Fibroblast of lung (primary cell): ENCODE results near the gene ARX. TPM values are rescaled to one million over a fixed set of nuclear protein-coding genes. Genes with fewer than 3 reads are reported as not detected.

Source experiments
- DNase-seq, 2 donors: peaks; one replicate each; pipeline versions ENCODE4 v3.0.0 to v3.0.0-alpha.2; 2010; ENCODE audit warnings: low read depth in 2 of 2
- H2AFZ ChIP-seq: 2 replicates; pipeline ENCODE4 v1.5.1; 2012; ENCODE audit warnings: low read length, control low read depth, inconsistent platforms
- H3K27ac ChIP-seq: 2 replicates; pipeline ENCODE4 v1.5.1; 2011; ENCODE audit warnings: low read length, control low read depth; ENCODE audit not compliant: insufficient read depth
- H3K27me3 ChIP-seq: 2 replicates; pipeline ENCODE4 v1.5.1; 2011; ENCODE audit warnings: mild to moderate bottlenecking, low read length; ENCODE audit not compliant: control insufficient read depth, insufficient read depth
- H3K36me3 ChIP-seq: 2 replicates; pipeline ENCODE4 v1.5.1; 2011; ENCODE audit warnings: low read length; ENCODE audit not compliant: control insufficient read depth, insufficient read depth
- H3K4me1 ChIP-seq: 2 replicates; pipeline ENCODE4 v1.5.1; 2011; ENCODE audit warnings: low read length; ENCODE audit not compliant: control insufficient read depth, insufficient read depth; ENCODE audit errors: extremely low read depth
- H3K4me2 ChIP-seq: 2 replicates; pipeline ENCODE4 v1.5.1; 2011; ENCODE audit warnings: low read length, control low read depth; ENCODE audit not compliant: insufficient read depth; ENCODE audit errors: extremely low read depth
- H3K4me3 ChIP-seq, 4 experiments: fragments of 200-600 bp in 1 of 4; sonication (generic) in 1 of 4; replicated peaks in 1 of 4; 2 replicates each; pipeline ENCODE4 v1.5.1; 2011 to 2016; ENCODE audit warnings: low read length in 4 of 4, low read depth in 3 of 4, mild to moderate bottlenecking in 3 of 4, control low read depth in 2 of 4, inconsistent platforms in 1 of 4, mixed read lengths in 1 of 4; ENCODE audit not compliant: insufficient read depth in 1 of 4; ENCODE audit errors: control extremely low read depth in 1 of 4
- H3K79me2 ChIP-seq: 2 replicates; pipeline ENCODE4 v1.5.1; 2012; ENCODE audit warnings: mild to moderate bottlenecking, low read length, inconsistent platforms; ENCODE audit not compliant: control insufficient read depth, insufficient read depth
- H3K9ac ChIP-seq: 2 replicates; pipeline ENCODE4 v1.5.1; 2011; ENCODE audit warnings: mild to moderate bottlenecking, low read length, control low read depth; ENCODE audit not compliant: insufficient read depth
- H3K9me3 ChIP-seq: 2 replicates; pipeline ENCODE4 v1.5.1; 2012; ENCODE audit warnings: low read depth, low read length; ENCODE audit not compliant: control insufficient read depth, insufficient read depth
- H4K20me1 ChIP-seq: 2 replicates; pipeline ENCODE4 v1.5.1; 2011; ENCODE audit warnings: low read length; ENCODE audit not compliant: control insufficient read depth, insufficient read depth; ENCODE audit errors: extremely low read depth
- EZH2 ChIP-seq: IDR thresholded peaks from 2 replicates; pipeline ENCODE4 v1.5.1; 2012; ENCODE audit warnings: low read length, control low read depth, mild to moderate bottlenecking; ENCODE audit errors: missing control alignments
- polyA plus RNA-seq, 2 donors: library from polyadenylated mRNA; depleted of rRNA in 1 of 2; stranded (reverse) in 1 of 2; unstranded in 1 of 2; fragments of >200 nt; gene quantifications; 2 replicates each; pipeline ENCODE4 v1.2.1, GENCODE V29; 2011 to 2012; ENCODE audit warnings: missing spikeins in 1 of 2
- total RNA-seq: library from RNA; depleted of rRNA; stranded (reverse); fragments of >200 nt; gene quantifications from 2 replicates; pipeline ENCODE4 v1.2.1, GENCODE V29; 2014
- TF ChIP-seq, protein P1 (sequence below), 2 donors: IDR thresholded peaks in 1 of 2; conservative IDR thresholded peaks in 1 of 2; 1 replicate in 1 of 2; 2 replicates in 1 of 2; pipeline ENCODE4 v1.5.1; 2011 to 2012; ENCODE audit warnings: low read length in 2 of 2, control low read depth in 1 of 2, inconsistent platforms in 1 of 2, low read depth in 1 of 2, mild to moderate bottlenecking in 1 of 2

Gene ARX
- total and polyA plus RNA-seq, 2 donors (not counting 1 experiment from before 2014, with no cell fraction given) = not detected

DNA sequence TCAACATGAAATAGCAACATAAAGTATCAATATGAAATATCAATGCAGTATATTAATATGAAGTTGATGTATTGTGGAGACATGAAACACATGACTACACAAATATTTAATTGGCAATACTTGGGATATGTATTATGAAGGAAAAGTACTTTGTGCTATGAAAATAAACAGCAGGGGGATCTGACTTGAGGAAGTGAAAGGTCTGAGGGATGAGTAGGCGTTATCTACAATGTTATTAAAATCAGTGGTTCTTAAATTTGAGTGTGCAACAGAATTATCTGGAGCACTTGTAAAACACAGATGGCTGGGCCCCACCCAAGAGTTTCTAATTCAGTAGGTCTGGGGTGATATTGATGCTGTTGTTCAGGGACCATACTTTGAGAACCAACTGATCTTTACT, 27.4 kb upstream of the ARX start:
- Histone ChIP-seq H3K4me1 (no peaks in the 10 kb centered on the region), H3K9me3 (no peaks in the 10 kb centered on the region), H3K9ac (no peak overlapping the region), H4K20me1 (no peaks in the 10 kb centered on the region), H3K4me2 (no peak overlapping the region), H3K27ac (no peak overlapping the region), H3K36me3 (no peaks in the 10 kb centered on the region), H2AFZ (no peak overlapping the region), H3K79me2 (no peaks in the 10 kb centered on the region), H3K27me3 (no peaks in the 10 kb centered on the region), H3K4me3 (no peak overlapping the region)
- DNase-seq = no peak
- TF ChIP-seq, protein P1, sequence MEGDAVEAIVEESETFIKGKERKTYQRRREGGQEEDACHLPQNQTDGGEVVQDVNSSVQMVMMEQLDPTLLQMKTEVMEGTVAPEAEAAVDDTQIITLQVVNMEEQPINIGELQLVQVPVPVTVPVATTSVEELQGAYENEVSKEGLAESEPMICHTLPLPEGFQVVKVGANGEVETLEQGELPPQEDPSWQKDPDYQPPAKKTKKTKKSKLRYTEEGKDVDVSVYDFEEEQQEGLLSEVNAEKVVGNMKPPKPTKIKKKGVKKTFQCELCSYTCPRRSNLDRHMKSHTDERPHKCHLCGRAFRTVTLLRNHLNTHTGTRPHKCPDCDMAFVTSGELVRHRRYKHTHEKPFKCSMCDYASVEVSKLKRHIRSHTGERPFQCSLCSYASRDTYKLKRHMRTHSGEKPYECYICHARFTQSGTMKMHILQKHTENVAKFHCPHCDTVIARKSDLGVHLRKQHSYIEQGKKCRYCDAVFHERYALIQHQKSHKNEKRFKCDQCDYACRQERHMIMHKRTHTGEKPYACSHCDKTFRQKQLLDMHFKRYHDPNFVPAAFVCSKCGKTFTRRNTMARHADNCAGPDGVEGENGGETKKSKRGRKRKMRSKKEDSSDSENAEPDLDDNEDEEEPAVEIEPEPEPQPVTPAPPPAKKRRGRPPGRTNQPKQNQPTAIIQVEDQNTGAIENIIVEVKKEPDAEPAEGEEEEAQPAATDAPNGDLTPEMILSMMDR (conservative IDR thresholded peaks at IDR 0.05 in 1 of 2, IDR thresholded peaks at IDR 0.05 in 1 of 2; ENCODE audit: low read depth in 1 of 2, low read length in 2 of 2) = no peak
- no peak for TF ChIP-seq EZH2

DNA sequence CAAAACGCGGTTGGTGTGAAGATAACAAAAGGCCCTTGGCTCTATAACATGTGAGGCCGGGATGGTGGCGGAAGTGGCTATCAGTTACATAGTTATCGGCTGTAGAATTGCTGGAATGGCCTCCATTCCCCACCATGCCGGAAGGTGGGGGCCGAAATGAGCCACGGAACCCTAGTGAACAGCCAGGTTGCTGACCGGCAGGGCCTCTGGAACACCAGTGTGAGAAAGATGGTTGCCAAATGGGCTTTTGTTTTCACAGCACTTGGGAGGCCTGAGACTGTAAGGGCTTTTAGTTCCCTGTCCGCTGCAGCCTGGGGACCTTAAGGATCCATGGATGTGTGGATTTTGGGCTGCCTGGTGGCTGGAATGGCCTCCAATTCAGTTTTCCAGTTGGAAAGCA, 23.3 kb upstream of the ARX start:
- H3K27ac ChIP-seq = no peak overlapping the region
- no peak for DNase-seq
- H4K20me1 ChIP-seq = no peaks in the 10 kb centered on the region
- H3K9me3 ChIP-seq = no peaks in the 10 kb centered on the region
- no peak overlapping the region for H2AFZ ChIP-seq
- H3K79me2 ChIP-seq = no peaks in the 10 kb centered on the region
- no peak overlapping the region for H3K4me2 ChIP-seq
- no peaks in the 10 kb centered on the region for H3K36me3 ChIP-seq
- H3K4me1 ChIP-seq = no peaks in the 10 kb centered on the region
- no peak for TF ChIP-seq EZH2
- TF ChIP-seq, protein P1 (conservative IDR thresholded peaks at IDR 0.05 in 1 of 2, IDR thresholded peaks at IDR 0.05 in 1 of 2; ENCODE audit: low read depth in 1 of 2, low read length in 2 of 2) = no peak
- H3K27me3 ChIP-seq = no peaks in the 10 kb centered on the region
- H3K4me3 ChIP-seq = no peak overlapping the region
- H3K9ac ChIP-seq = no peak overlapping the region

DNA sequence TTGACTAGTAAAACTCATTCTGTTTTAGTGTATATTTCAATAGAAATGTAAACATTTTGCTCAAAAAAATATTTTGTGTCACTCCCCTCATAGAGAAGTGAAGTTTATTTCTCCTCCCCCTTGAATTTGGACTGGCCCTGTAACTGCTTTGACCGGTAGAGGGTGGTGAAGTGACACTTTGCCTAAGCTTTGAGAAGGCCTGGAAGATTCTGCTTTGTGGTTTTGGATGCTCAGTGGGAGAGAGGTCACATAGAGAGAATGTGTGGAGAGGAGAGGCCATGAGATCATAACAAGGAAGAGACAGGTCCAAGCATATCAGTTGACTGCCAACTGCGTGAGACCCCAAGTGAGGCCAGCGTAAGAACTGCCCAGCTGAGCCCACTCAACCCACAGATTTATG, 19.1 kb upstream of the ARX start:
- TF ChIP-seq EZH2 = no peak
- TF ChIP-seq, protein P1 (conservative IDR thresholded peaks at IDR 0.05 in 1 of 2, IDR thresholded peaks at IDR 0.05 in 1 of 2; ENCODE audit: low read depth in 1 of 2, low read length in 2 of 2) = peak; percentile 7 to 38
- H3K27me3 ChIP-seq = no peaks in the 10 kb centered on the region
- H4K20me1 ChIP-seq = no peaks in the 10 kb centered on the region
- H3K9me3 ChIP-seq = no peaks in the 10 kb centered on the region
- H3K9ac ChIP-seq = no peak overlapping the region
- H3K79me2 ChIP-seq = no peaks in the 10 kb centered on the region
- no peak overlapping the region for H2AFZ ChIP-seq
- peak in 1 of 2 donors; percentile 28 for DNase-seq
- no peak overlapping the region for H3K4me2 ChIP-seq
- no peaks in the 10 kb centered on the region for H3K4me1 ChIP-seq
- H3K36me3 ChIP-seq = no peaks in the 10 kb centered on the region
- no peak overlapping the region for H3K4me3 ChIP-seq
- H3K27ac ChIP-seq = no peak overlapping the region
